LHCN-M2 (cell line): Measurements from ENCODE around the gene PRXL2B. TPM values are rescaled to one million over a fixed set of nuclear protein-coding genes. Genes with fewer than 3 reads are reported as not detected.
"Not testable (repeated sequence)": the region's sequence is repeated elsewhere in the genome, so short reads cannot be mapped to it uniquely, and the experiment has no call there.

Experiments
- DNase-seq: peaks from one replicate; pipeline ENCODE4 v3.0.0-alpha.2; 2012; ENCODE audit warnings: low read depth
- total RNA-seq: library from RNA; depleted of rRNA; stranded (reverse); fragments of >200 nt; gene quantifications from 2 replicates; pipeline ENCODE4 v1.2.3, GENCODE V29; 2014

PRXL2B gene
- total RNA-seq, 1 experiment from 2014 or later, result 40.7 TPM

- DNase-seq, result no peak
Measured at GRCh38 chr1:2611621-2612437, 25.3 kb downstream of the PRXL2B start.

GRCh38 chr1:2612591-2613365, 26.2 kb downstream of the PRXL2B start:
- no peak for DNase-seq

GRCh38 chr1:2614145-2614544, 27.6 kb downstream of the PRXL2B start:
- DNase-seq, result no peak

- DNase-seq, result no peak
Measured at GRCh38 chr1:2617971-2618470, 31.4 kb downstream of the PRXL2B start.

DNA sequence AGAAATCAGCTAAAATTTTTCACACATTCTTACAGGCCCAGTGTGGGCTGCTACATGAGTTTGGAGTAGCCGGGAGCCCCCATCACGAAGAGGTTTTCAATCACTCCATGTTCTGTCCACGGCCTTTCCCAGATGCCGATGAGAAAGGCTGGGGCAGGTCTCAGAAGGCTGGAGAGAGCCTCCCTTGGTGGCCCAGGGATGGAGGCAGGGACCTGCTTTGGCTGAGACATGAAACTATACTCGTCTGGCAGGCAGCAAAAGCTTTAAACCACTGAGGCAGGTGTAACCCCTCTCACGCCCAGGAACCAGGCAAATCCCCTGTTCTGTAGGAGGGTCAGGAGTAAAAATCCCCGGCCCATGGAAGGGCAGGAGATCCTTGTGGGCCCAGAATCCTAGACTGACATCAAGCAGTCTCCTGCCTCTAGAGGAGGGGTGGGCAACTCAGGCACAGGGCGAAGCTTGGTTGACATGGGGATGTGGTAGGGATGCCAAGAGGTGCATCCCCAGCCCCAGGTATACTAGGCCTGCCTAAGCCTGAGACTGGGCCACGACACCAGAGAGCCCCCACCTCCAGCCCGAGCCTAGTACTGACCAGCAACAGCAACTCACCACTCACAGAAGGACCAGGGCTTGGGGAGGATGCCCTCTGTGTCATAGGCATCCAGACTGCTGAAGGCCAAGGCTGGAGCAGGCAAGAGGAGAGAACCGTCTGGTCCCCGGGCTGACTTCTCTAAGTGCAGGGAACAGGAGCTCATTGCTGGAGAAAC, 37.2 kb downstream of the PRXL2B start:
- no peak for DNase-seq

- DNase-seq, result no peak
Measured at GRCh38 chr1:2624735-2625300, 38.2 kb downstream of the PRXL2B start.

DNA sequence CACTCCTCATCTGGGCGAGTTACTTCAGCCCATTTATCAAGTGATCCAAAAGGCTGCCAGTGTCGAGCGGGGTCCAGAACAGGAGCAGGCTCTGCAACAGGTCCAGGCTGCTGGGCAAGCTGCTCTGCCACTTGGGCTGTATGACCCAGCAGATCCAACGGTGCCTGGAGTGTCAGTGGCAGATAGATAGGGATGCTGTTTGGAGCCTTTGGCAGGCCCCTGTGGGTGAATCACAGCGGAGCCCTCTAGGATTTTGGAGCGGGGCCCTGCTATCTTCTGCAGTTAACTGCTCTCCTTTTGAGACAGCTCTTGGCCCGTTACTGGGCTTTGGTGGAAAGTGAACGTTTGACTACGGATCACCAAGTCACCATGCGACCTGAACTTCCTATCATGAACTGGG, 38.7 kb downstream of the PRXL2B start:
- DNase-seq, result no peak

DNA sequence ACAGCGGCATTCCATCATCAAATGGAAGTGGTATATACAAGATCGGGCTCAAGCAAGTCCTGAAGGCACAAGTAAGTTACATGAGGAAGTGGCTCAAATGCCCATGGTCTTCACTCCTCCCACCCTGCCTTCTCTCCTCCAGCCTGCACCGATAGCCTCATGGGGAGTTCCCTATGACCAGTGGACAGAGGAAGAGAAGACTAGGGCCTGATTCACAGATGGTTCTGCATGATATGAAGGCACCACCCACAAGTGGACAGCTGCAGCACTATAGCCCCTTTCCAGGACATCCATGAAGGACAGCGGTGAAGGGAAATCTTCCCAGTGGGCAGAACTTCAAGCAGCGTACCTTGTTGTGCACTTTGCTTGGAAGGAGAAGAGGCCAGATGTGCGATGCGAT, 39.2 kb downstream of the PRXL2B start:
- not testable (repeated sequence) for DNase-seq

DNA sequence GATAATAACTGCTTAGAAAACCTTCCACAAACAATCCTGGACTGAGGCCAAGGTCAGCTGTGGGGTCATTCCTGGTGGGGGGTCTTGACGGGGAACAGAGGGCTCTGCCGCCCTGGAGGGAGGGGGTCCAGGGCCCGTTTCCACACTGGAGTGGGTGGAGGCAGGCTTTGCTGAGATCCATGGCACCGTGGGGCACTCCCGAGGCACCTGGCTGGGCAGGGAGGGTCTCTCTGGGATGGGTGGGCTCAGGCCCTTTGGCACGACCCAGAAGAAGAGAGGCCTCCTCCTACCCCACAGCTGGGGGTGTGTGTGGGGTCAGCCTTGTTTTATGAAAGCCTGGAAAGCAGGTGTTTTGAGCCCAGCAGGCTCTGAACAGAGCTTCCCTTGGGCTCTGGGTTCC, 41.2 kb downstream of the PRXL2B start:
- DNase-seq, result no peak

GRCh38 chr1:2628191-2628932, 41.8 kb downstream of the PRXL2B start:
- no peak for DNase-seq

DNA sequence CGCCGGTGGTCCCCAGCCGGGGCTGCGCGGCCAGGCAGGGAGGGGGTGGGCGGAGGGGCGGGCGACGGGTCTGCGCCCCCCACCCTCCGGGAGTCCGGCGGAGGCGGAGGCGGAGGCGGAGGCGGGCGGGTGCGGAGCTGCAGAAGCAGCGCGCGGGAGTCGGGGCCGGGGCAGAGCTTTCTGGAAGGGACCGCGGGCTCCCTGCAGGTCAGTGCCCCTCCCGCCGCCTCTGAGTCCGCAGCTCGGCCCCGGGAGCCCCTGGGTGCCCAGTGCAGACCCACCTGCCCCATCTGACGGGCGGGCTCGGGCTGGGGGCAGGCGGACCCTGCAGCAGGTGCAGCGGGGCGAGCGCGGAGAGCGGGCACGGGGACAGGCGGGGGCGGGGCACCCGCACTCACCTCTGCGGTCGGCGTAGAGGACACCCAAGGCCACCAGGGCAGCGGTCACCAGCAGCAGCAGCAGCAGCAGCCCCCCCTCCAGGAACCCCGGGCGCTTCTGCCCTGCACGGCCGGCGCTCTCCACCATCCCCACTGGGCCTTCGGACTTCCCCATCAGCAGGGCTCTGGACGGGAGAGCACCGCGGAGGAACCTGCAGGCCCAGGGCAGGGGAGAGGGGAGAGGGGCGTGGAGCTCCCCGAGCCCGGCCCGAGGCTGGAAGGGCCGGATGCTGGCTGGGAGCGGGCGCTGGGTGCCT, 42.5 kb downstream of the PRXL2B start:
- no peak for DNase-seq

- no peak for DNase-seq
Measured at GRCh38 chr1:2629627-2630497, 43.3 kb downstream of the PRXL2B start.

DNA sequence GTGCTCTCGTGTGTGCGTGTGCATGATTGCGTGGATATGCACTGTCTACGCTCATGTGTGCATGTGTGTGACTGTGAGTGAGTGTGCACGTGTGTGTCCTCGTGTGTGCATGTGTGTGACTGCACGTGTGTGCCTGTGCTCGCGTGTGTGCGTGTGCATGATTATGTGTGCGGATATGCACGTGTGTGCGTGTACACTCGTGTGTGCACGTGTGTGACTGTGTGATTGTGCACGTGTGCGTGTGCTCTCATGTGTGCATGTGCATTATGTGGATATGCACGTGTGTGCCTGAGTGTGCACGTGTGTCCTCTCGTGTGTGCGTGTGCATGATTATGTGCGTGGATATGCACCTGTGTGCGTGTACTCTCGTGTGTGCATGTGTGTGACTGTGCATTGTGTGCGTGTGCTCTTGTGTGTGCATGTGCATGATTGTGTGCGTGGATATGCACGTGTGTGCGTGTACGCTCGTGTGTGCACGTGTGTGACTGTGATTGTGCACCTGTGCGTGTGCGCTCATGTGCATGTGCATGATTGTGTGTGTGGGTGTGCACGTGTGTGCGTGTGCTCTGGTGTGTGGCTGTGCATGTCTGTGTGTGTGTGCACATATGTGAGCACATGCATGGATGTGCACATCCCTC, 44.0 kb downstream of the PRXL2B start:
- DNase-seq, result no peak

GRCh38 chr1:2631136-2632050, 44.8 kb downstream of the PRXL2B start:
- DNase-seq, result no peak

DNA sequence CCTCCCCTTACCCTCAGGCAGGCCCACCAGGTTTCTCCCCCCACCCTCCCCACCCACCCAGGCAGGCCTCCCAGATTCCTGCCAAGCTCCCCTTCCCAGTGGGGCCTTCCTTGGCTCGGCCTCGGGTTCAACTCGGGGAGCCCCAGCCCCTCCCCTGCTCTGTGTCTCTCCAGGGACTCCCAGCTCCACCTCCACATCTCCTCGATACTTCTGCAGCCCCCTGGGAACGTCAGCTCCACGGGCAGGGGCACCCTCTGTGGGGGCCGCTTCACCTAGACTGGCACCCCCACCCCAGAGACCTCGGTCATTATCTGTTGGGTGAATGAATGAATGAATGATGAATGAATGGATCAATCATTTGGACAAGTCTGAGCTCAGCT, 45.5 kb downstream of the PRXL2B start:
- DNase-seq, result no peak

- DNase-seq, result no peak
Measured at GRCh38 chr1:2632561-2633361, 46.2 kb downstream of the PRXL2B start, which contains the start of gene MMEL1. Gene MMEL1 (minus strand): TSS chr1:2633016. CDS start chr1:2629484, 3,532 bp downstream.
